Measurements from ENCODE around the gene BEND7.
"Not testable (repeated sequence)": the region's sequence is repeated elsewhere in the genome, so short reads cannot be mapped to it uniquely, and the experiment has no call there.

BEND7 gene

DNA sequence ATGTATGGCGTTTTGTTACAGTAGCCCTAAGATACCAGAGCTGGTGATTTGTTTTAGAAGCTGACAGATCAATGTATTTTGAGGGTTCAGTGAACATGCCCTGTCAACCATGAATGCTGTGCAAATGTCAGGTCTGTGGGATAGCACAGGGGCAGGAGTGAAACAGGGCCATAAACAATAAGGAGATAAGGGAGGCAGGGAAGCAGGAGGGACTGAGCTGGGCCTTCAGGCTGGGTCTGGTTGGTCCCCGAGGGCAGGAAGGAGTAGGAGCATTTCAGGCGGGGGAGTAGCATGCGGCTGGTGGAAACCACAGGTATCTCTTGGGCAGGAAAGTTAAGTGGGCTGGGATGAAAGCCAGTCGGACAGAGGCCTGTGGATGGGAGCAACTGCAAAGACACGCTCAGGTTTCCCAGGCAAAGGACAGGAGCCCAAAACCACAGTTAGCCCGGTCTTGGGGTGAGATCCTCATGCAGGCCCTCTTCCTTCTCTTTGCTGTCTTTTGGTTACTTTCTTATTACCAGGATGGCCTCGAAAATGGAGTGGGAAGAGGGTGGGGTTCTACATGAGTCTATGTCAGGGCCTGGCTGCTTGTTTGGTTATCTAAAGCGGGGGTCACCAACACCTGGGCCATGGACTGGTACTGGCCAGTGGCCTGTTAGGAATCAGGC is 111.2 kb downstream of the BEND7 start:
- FAIRE-seq = no peak

DNA sequence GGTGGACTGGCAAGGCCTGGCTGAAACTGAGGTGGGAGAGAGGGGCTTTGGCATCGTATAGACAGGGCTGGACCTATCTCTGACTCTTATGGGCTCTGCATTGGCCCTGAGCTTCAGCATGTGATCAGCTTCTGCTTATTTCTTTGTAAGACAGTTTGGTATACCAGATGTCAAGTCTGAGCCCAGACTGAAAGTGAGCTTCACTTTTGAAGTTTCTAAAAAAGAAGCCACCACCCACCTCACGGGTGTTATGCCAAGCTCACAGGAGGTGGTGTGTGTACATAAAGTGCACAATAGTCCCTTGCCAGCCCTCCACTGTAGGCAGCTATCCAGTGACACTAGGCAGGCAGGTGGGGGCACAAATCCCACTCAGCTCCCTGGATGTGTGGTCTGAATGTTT is 112.1 kb downstream of the BEND7 start:
- no peak for FAIRE-seq

GRCh38 chr10:13414855-13415254 is 114.0 kb downstream of the BEND7 start:
- no peak for FAIRE-seq

GRCh38 chr10:13414137-13414536 is 114.7 kb downstream of the BEND7 start:
- FAIRE-seq = no peak

- no peak for FAIRE-seq
Observed at GRCh38 chr10:13412894-13413293, 115.9 kb downstream of the BEND7 start.

- no peak for FAIRE-seq
Observed at GRCh38 chr10:13404791-13405190, 124.0 kb downstream of the BEND7 start.

DNA sequence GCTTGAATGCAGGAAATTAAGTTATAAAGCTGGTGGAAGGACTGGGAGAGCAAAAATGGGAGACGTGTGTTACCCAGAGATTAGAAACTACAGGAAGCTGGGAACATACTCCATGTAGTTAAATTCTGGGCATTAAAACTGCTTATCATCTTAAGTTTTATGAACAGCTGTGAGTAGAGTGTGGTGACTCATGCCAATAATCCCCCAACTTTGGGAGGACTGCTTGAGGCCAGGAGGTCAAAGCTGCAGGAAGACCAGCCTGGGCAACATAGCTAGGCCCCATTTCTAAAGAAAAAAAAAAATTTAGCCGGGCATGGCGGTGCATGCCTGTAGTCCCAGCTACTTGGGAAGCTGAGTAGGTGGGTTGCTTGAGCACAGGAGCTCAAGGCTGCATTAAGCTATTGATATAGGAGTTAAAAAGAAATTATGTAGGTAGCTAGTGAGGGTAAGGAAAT is 124.5 kb downstream of the BEND7 start:
- FAIRE-seq = no peak

DNA sequence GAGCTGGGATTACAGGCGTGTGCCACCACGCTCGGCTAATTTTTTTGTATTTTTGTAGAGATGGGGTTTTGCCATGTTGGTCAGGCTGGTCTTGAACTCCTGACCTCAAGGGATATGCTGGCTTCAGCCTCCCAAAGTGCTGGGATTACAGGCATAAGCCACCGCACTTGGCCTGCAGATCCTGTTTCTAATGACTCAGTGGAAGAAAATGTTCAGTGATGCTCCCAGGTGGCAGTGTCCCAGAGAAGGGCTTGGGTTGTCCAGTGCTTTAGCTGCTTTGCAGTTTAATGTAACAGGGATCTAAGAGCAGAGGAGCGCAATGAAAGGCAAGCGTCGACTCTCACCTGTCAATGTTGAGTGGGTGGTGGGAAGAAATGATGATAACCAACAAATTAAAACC is 125.4 kb downstream of the BEND7 start:
- FAIRE-seq = not testable (repeated sequence)

DNA sequence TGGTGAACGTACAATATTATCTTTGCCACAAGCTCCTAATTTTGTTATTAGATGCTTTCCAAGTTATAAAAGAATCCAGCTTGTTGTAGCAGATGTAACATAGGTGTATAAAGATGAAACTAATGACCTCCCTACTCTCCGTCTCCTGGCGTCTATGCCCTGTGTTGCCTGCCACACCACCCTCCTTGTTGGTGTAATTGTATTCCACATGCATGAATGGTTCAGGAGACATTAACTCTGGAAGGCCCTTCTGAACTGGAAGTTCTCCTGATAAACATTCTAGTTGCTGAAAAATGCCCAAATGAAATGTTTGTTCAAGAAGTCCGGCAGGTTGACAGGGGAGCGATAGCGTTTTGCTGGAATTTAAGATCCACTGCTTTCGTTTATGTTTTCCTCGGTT is 126.8 kb downstream of the BEND7 start:
- no peak for FAIRE-seq

DNA sequence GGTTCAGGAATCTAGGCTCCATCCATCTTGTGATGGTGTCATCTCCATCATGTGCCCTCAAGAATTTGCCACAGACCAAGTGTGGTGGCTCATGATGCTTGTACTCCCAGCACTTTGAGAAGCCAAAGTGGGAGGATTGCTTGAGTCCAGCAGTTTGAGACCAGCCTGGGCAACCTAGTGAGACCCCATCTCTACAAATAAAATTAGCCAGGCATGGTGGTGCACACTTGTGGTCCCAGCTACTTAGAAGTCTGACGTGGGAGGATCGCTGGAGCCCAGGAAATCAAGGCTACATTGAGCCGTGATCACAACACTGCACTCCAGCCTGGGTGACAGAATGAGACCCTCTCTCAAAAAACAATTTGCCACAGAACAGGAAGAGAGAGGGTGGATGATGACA is 127.7 kb downstream of the BEND7 start:
- FAIRE-seq = no peak

- no peak for FAIRE-seq
Observed at GRCh38 chr10:13400196-13400965, 128.4 kb downstream of the BEND7 start.

DNA sequence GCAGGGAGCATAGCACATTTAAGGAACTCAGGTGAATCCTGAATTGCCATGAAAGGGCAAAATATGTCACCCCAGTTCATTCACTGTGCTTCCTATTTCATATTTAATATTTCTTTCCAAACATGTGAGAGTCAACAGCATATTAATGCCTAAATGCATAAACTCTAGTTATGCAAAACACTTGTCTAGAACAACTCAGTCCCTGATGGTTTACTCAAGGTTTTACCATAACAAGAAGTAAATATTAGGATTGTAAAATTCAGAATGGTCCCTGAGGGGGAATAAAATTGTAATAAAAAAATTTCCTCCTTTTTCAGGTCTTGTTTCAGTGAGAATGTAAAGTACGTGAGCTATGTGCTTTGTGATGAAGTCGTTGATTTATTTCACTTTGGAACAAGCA is 129.1 kb downstream of the BEND7 start:
- FAIRE-seq = no peak

DNA sequence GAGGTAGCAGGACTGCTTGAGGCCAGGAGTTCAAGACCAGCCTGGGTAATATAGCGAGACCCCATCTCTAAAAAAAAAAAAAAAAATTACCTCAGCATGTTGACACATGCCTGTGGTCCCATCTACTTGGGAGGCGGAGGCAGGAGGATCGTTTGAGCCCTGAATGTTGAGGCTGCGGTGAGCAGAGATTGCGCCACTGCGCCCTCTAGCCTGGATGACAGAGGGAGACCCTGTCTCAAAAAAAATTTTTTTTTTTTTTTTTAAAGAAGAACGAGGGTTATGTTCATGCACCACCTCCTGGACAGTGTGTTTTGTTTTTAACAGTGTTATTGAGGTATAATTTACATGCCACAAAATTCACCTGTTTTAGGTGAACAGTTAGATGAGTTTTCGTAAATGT is 129.6 kb downstream of the BEND7 start:
- no peak for FAIRE-seq

DNA sequence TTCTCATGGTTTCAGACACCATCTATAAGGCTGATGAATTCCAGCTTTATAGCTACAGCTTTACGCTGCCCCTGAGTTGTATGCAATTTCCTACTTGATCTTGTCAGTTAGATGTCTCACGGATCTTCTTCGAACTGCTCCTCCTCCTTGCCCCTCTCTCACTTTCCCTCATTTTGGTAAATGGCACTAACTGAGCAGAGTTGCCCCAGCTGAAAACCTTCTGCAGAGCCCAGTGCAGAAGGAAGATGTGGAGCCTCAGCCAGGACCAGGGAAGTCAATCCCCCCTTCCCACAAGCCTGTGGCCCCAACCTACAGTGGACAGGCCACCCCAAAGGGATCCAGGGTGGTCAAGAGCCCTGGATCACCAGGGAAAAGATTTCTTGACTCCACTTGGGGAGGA is 131.8 kb downstream of the BEND7 start:
- FAIRE-seq = no peak

GRCh38 chr10:13396369-13396768 is 132.4 kb downstream of the BEND7 start:
- FAIRE-seq = no peak

DNA sequence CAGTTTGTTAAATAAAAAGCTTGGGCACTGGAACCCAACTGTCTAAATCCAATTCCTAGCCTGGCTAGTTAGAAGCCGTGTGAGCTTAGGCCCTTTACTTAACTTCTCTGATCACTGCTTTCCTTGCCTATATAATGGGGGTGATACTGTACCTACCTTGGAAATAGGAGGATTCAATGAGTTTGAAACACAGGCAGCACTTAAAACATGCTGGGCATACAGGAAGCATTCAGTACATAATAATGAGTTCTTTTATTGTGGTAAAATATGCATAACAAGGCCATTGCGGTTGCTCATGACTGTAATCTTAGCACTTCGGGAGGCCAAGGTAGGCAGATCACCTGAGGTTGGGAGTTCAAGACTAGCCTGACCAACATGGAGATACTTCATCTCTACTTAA is 133.3 kb downstream of the BEND7 start:
- no peak for FAIRE-seq

GRCh38 chr10:13393640-13394039 is 135.2 kb downstream of the BEND7 start:
- no peak for FAIRE-seq

DNA sequence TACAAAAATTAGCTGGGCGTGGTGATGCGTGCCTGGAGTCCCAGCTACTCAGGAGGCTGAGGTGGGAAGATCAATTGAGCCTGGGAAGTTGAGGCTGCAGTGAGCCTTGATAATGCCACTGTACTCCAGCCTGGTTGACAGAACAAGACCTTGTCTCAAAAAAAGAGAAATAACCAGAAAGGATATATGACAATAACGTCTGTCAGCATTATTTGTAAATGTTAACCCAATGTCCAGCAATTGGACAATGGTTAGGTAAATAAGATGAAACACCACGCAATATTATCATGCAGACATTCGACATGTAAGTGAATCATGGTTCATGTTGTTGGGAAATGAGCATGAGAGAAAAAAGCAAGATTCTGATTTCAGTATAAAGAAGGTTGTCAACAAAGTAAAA is 136.1 kb downstream of the BEND7 start:
- no peak for FAIRE-seq

All from A204.1 (cell line).